ENCODE results near the gene CRLF2.
"Not testable (repeated sequence)": the region's sequence is repeated elsewhere in the genome, so short reads cannot be mapped to it uniquely, and the experiment has no call there.

CRLF2 gene

DNA sequence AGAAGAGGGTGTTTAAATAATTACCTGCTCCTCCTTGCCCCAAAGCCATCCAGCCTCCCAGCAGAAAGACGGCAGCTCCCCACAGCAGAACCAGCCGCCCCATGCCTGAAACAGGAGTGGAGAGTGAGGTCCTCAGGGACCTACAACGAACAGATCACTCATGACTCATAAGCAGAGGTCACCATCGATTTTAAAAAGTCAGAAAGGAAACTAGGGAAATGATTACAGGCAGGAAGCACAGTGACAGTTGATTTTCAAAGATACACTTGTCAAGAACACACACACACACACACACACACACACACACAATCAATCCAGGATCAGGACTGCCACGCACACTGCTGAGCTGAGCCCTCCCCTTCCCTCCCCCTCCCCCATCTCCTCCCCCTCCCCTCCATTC, at the start of gene CRLF2:
Gene CRLF2, minus strand, starts transcription at position 118 of the 400 bp plus-strand sequence. Its CDS starts 15 bp downstream, at position 103.
- peak; percentile 14 for DNase-seq

GRCh38 chrX:1261771-1262170, 49.3 kb upstream of the CRLF2 start:
- DNase-seq: not testable (repeated sequence)

DNA sequence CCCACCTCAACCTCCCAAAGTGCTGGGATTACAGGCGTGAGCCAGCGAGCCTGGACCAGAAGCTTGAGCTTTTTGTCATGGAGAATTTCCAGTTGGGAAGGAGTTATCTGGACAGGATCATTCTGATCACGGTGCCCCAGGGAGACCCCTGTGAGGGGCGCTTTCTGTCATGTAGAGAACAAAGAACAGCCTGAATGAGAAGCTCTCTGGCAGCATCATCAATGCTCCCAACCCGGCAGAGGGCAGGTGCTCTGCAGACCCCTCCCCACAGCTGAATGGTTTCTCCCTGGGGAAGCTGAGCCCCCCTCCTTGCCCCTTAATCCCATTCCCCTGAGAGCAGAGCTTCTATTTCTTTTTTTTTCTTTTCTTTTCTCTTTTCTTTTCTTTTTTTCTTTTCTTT, 48.8 kb upstream of the CRLF2 start:
- DNase-seq: no peak

- no peak for DNase-seq
These were observed 40.4 kb upstream of the CRLF2 start for GRCh38 chrX:1252861-1253260.

DNA sequence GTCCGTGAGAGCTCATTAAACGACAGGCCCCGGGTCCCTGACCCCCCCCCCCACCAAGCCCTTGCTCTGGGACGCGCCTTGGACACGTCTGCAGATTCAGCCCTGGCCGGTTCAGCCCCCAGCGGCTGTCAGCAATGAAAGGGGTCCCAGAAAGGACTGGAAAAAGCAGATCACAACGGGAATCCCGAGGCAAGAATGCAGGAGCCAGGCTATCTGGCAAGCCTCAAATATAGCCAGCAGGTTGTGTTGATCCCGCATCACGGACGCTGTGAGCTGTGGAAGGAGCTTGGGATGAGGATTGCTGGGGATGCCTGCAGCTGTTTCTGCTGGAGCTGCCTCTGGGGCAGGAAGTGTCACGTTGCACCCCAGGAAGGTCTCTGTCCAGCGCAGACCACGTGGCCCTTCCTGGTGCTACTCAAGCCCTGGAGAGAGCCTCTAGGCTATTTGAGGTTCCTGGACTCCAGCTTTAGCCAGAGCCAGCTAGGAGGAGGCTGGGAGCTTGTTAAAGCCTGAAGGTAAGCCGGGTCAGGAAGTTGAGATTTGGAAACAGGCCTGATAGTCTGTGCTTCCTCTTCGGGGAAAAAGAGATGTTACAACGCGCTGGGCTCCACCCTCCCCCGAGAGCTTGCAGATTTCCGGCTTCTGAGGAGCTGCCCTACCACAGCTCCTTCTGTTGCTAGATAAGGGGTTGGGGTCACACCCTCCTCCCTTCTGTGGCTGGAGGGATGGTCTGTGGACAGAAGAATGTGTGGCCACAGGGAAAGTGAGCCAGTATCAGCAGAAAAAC, 36.8 kb upstream of the CRLF2 start:
- DNase-seq: peak; percentile 75

DNA sequence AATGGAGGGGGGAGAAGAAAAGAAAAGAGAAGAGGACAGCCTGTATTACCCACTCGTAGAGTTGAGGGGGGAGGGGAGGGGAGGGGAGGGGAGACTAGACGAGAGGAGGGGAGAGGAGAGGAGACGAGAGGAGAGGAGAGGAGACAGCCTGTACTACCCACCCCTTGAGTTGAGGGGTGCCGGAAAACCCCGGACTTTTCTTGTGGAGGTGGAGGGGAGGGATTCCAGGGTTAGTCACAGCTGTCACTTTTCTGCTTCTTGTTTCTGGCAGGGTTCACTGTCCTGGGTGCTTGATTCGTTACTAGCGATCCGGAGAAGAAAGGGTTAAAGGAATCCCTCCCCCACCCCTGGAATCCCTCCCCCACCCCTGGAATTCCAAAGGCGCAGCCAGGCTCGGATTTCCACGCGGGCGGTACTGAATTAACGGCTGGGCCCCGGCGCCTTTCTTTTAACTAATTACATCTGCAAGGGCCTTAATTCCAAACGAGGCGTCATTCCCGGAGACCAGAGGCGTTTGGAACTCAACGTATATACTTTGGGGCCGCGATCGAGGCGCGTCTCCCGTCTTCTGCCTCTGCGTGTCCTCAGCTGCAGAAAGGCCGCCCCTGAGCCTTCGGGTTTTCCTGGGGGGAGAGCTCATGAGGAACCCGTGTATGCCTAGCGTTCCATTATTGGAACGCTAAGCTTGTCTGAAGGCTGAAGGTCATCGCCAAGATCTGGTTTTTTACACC, 36.0 kb upstream of the CRLF2 start:
- peak; percentile 63 for DNase-seq

DNA sequence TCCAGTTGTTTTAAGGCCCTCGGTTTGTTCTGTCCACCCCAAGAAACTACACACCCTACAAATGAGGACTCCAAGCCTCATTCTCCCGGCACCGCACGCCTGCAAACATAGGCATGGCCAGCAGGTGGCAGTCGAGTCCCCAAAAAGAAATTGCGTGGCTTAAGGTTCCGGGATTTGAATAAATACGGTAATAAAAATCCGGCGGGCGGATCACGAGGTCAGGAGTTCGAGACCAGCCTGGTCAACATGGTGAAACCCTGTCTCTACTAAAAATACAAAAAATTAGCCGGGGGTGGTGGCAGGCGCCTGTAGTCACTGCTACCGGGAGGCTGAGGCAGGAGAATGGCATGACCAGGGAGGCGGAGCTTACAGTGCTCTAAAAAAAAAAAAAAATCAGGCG, 34.4 kb upstream of the CRLF2 start:
- peak; percentile 74 for DNase-seq

DNA sequence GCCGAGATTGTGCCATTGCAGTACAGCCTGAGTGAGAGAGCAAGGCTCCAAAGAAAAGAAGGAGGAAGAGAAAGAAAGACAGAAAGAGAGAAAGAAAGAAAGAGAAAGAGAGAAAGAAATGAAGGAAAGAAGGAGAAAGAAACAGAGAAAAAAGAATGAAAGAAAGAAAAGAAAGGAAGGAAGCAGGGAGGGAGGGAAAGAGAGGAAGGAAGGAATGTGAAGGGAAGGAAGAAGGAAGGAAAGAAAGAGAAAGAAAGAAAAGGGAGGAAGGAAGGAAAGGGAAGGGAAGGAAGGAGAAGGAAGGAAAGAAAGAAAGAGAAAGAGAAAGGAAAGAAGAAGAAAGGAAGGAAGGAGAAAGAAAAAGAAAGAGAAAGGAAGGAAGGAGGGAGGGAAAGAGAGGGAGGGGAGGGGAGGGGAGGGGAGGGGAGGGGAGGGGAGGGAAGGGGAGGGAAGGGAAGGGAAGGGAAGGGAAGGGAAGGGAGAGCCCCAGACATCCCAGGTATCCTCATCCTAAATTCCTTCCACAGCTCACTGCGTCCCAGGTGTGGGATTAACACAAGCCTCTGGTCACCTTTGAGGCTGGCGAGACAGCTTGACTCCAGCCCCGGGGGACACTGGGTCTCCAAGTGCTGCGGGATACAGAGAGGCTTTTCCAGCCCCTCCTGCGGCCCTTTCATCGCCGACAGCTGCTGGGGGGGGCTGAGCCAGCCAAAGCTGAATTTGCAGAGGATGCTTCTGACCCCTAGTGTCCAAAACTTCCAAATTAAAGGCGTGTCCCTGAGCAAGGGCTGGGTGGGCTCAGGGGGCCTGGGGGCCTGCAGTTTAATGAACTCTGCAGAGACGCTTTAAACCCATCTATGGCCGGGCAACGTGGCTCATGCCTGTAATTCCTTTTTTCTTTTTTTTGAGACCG, 32.0 kb upstream of the CRLF2 start:
- no peak for DNase-seq

- no peak for DNase-seq
These were observed 30.5 kb upstream of the CRLF2 start for GRCh38 chrX:1242891-1243402.

DNA sequence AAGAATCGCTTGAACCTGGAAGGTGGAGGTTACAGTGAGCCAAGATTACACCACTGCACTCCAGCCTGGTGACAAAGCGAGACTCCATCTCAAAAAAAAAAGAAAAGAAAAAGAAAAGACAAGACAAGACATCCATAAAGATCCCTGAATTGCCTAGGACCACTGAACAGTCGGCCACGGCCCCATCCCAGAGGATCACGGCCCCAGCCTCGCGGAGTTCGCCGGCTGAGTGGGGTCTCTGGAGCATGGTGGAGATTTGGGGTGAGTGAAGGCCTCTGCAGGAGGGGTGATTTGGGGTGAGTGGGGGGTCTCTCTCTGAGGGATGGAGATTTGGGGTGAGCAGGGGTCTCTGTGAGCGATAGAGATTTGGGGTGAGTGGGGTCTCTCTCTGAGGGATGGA, 28.1 kb upstream of the CRLF2 start:
- not testable (repeated sequence) for DNase-seq

- peak; percentile 90 for DNase-seq
These were observed 27.3 kb upstream of the CRLF2 start for GRCh38 chrX:1239681-1240142.

DNA sequence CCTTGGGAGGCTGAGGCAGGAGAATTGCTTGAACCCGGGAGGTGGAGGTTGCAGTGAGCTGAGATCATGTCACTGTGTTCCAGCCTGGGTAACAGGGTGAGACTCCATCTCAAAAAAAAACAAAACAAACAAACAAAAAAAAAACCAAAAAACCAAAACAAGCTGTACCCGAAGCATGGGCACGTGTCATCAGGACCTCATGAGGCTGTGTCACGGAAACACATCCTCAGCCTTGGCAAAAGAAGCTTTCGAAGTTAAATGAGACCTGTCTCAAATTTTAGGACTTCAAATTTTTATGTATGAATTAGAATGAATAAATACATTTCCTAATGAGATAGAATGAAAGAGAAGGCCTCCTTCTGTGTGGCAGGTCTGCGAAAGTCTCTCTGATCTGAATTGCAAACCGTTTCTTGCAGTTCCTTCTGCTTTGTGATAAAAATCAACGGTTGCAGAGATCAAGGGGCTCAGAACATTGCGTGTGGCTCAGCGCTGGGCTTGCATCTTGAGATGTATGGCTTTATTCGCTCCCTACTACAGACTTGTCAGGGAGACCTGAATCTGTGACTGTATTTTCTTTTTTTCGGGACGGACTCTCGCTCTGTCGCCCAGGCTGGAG, 19.5 kb upstream of the CRLF2 start:
- no peak for DNase-seq

GRCh38 chrX:1228101-1228500, 15.7 kb upstream of the CRLF2 start:
- not testable (repeated sequence) for DNase-seq

DNA sequence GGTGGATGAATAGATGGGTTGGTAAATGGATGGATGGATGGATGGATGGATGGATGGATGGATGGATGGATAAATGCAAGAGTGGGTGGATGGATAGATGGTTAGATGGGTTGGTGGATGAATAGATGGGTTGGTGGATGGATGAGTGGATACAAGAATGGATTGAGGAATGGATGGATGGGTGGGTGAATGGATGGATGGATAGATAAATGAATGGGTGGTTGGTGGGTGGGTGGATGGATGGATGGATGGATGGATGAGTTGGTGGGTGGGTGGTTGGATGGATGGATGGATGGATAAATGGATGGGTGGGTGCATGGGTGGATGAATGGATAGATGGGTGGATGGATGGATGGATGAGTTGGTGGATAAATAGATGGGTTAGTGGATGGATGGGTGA, 13.8 kb upstream of the CRLF2 start:
- DNase-seq: no peak

- DNase-seq: no peak
These were observed 12.5 kb upstream of the CRLF2 start for GRCh38 chrX:1224954-1225353.

DNA sequence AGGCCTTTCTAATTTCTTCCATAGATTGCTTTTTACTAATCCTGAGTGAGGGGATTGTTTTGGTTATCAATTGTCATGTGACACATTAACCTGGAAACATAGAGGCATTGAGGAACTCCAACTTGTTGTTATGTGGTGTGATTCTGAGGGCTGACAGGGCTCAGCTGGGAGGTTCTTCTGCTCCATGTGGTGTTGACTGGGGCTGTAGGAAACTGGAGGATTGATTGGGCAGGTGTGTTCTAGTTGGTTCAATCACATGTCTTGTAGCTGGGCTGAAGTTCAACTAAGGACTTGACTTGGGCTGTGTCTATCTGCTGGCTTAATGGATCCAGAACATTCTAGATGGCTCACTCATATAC, 10.8 kb upstream of the CRLF2 start:
- no peak for DNase-seq

DNA sequence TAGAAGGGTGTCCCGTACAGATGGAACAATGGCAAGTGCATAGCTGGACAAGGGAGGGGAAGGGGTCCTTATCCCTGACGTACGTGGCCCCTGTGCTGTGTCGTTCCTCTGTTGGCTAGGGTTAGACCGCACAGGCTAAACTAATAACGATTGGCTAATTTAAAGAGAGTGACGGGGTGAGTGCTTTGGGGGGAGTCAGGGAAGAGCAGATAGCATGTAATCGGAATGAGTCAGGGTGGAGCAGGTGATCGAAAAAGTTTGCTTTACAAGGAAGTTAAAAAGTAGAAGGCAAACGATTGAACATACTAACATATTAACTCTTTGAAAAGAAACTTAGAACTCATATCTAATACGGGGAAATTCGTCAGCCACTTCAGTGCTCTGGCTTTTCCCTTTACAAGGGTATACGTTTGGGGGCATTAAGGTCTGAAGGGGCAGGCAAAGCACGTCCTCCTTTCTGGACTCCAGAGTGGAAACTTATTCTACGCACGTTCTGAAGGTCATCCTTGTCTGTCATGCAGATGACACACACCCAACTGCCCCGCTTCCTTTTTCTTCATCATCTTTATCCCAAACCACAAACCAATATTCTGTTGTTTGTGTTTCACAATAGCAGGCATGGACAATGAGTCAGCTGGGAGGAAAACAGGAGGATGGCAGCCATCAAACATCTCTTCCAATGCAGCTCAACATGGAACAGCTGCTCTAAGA, 10.2 kb upstream of the CRLF2 start:
- peak; percentile 50 for DNase-seq

DNA sequence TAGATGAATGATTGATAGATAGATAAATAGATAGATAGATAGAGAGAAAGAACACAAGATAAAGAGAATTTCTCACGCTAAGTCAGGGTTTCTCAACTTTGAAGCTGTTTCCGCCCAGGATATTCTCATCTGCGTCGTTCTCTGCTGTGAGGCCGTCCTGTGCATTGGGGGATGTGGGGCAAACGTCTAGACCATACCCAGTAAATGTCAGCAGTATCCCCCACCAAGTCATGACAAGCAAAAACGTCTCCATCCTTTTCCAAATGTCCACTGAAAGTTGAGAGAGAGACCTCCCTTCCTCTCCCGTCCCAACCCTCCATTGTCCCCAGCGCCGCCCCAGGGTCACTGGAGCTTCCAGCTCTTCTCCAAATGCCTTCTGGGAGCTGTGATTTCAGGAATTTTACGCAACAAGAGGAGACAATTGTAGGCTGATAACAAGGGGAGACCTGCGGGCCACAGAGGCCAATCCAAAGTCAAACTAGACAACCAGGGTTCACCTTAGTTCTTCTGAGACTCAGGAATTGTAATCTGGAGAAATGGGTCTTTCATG, 8.9 kb upstream of the CRLF2 start:
- no peak for DNase-seq

DNA sequence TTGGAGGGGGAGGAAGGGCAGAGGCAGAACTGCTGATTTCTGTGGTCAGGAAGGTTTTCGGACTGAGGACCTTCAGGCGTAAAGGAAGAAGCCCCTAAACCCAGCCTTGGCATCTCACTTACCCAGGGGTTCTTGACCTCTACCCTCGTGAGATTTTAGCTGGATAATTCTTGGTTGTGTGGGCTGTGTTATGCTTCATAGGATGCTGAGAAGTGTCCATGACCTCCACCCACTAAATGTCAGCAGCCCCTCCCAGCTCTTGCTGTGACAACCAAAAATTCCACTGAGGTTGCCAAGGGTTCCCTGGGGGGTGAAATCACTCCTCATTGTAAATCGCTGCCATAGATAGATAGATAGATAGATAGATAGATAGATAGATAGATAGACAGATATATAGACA, 5.8 kb upstream of the CRLF2 start:
- DNase-seq: no peak

GRCh38 chrX:1215123-1215823, 2.8 kb upstream of the CRLF2 start:
- peak; percentile 46 for DNase-seq

DNA sequence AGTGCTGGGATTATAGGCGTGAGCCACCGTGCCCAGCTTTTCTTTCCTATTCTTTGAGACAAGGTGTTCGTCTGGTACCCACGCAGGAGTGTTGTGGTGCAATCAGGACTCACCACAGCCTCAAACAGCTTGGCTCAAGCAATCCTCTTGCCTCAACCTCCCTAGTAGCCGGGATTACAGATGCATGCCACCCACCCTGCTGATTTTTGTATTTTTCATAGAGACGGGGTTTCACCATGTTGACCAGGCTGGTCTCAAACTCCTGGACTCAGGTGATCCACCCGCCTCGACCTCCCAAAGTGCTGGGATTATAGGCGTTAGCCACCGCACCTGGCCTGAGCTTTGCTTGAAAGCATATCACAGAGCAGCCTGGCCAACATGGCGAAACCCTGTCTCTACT, 1.5 kb upstream of the CRLF2 start:
- no peak for DNase-seq

All from CD4-positive, alpha-beta T cell treated with Interferon gamma for 1 hour (primary cell).